ENCODE results near the gene C6orf163.

C6orf163 gene

GRCh38 chr6:87364602-87365252, 20.1 kb downstream of the C6orf163 start:
- 94% methylated on average over 3 of the region's 5 CpGs for WGBS
- DNase-seq, result no peak
- H3K23ac ChIP-seq (ENCODE audit: low read length in 2 of 2), result no peak overlapping the region

GRCh38 chr6:87366072-87366827, 21.6 kb downstream of the C6orf163 start:
- H3K27me3 ChIP-seq (ENCODE audit: control insufficient read depth in 1 of 2, insufficient read depth in 1 of 2, low read length in 2 of 2), result no peaks in the 10 kb centered on the region
- H3K18ac ChIP-seq (ENCODE audit: low read depth in 1 of 2, low read length in 2 of 2), result no peak overlapping the region
- no peak overlapping the region for H2BK12ac ChIP-seq (ENCODE audit: low read length in 2 of 2)
- H3K23ac ChIP-seq (ENCODE audit: low read length in 2 of 2), result no peak overlapping the region
- H4K8ac ChIP-seq (ENCODE audit: low read length), result no peak overlapping the region
- no peak overlapping the region for H2AFZ ChIP-seq (ENCODE audit: low read depth, low read length)
- H3K4me3 ChIP-seq (ENCODE audit: insufficient read depth in 1 of 2, low read depth in 1 of 2, low read length in 2 of 2), result no peak overlapping the region
- DNase-seq, result peak; percentile 9
- no peaks in the 10 kb centered on the region for H3K4me1 ChIP-seq (ENCODE audit: control insufficient read depth, insufficient read depth, low read depth, low read length)
- H3K27ac ChIP-seq (ENCODE audit: low read length, poor library complexity, severe bottlenecking), result no peak overlapping the region
- H2BK120ac ChIP-seq (ENCODE audit: low read depth, low read length), result no peak overlapping the region
- no peak overlapping the region for H3K9ac ChIP-seq (ENCODE audit: low read length)
- 72% methylated on average over 4 of the region's 4 CpGs for WGBS
- no peak overlapping the region for H3K4me2 ChIP-seq (ENCODE audit: low read length, poor library complexity, severe bottlenecking)
- no peak overlapping the region for H4K91ac ChIP-seq (ENCODE audit: low read length)
- no peak overlapping the region for H2AK5ac ChIP-seq (ENCODE audit: low read length, severe bottlenecking)
- H3K9me3 ChIP-seq (ENCODE audit: control insufficient read depth, low read length), result peaks cover 10% of the 10 kb centered on the region
- H3K79me1 ChIP-seq (replicated peaks; ENCODE audit: low read length, poor library complexity, severe bottlenecking), result no peaks in the 10 kb centered on the region
- no peak overlapping the region for H2BK15ac ChIP-seq (ENCODE audit: low read depth, poor library complexity, severe bottlenecking)
- H3K14ac ChIP-seq (ENCODE audit: low read length in 2 of 2), result no peak overlapping the region
- no peak overlapping the region for H2BK5ac ChIP-seq (ENCODE audit: low read depth, low read length, poor library complexity, severe bottlenecking)
- no peak overlapping the region for H3K4ac ChIP-seq (ENCODE audit: low read depth in 1 of 2, low read length in 2 of 2)
- no peaks in the 10 kb centered on the region for H3K36me3 ChIP-seq (ENCODE audit: control insufficient read depth in 1 of 2, insufficient read depth in 2 of 2, low read depth in 1 of 2, low read length in 2 of 2)

More at GRCh38 chr6:87364602-87365252, 20.1 kb downstream of the C6orf163 start:
- Histone ChIP-seq H3K18ac (ENCODE audit: low read depth in 1 of 2, low read length in 2 of 2) (no peak overlapping the region), H3K9ac (ENCODE audit: low read length) (no peak overlapping the region), H3K36me3 (ENCODE audit: control insufficient read depth in 1 of 2, insufficient read depth in 2 of 2, low read depth in 1 of 2, low read length in 2 of 2) (no peaks in the 10 kb centered on the region), H3K4me1 (ENCODE audit: control insufficient read depth, insufficient read depth, low read depth, low read length) (no peaks in the 10 kb centered on the region), H2AK5ac (ENCODE audit: low read length, severe bottlenecking) (no peak overlapping the region), H3K14ac (ENCODE audit: low read length in 2 of 2) (no peak overlapping the region), H3K4me3 (ENCODE audit: insufficient read depth in 1 of 2, low read depth in 1 of 2, low read length in 2 of 2) (no peak overlapping the region), H4K91ac (ENCODE audit: low read length) (no peak overlapping the region), H2BK15ac (ENCODE audit: low read depth, poor library complexity, severe bottlenecking) (no peak overlapping the region), H3K4me2 (ENCODE audit: low read length, poor library complexity, severe bottlenecking) (no peak overlapping the region), H3K4ac (ENCODE audit: low read depth in 1 of 2, low read length in 2 of 2) (no peak overlapping the region), H2AFZ (ENCODE audit: low read depth, low read length) (no peak overlapping the region), H3K27ac (ENCODE audit: low read length, poor library complexity, severe bottlenecking) (no peak overlapping the region), H2BK120ac (ENCODE audit: low read depth, low read length) (no peak overlapping the region), H2BK12ac (ENCODE audit: low read length in 2 of 2) (no peak overlapping the region), H3K79me1 (replicated peaks; ENCODE audit: low read length, poor library complexity, severe bottlenecking) (no peaks in the 10 kb centered on the region), H2BK5ac (ENCODE audit: low read depth, low read length, poor library complexity, severe bottlenecking) (no peak overlapping the region), H3K9me3 (ENCODE audit: control insufficient read depth, low read length) (peaks cover 10% of the 10 kb centered on the region), H3K27me3 (ENCODE audit: control insufficient read depth in 1 of 2, insufficient read depth in 1 of 2, low read length in 2 of 2) (no peaks in the 10 kb centered on the region), H4K8ac (ENCODE audit: low read length) (no peak overlapping the region)

GRCh38 chr6:87366899-87367298, 22.3 kb downstream of the C6orf163 start:
- H3K27me3 ChIP-seq (ENCODE audit: control insufficient read depth in 1 of 2, insufficient read depth in 1 of 2, low read length in 2 of 2), result no peaks in the 10 kb centered on the region
- DNase-seq, result no peak
- H3K27ac ChIP-seq (ENCODE audit: low read length, poor library complexity, severe bottlenecking), result no peak overlapping the region
- no peak overlapping the region for H2BK12ac ChIP-seq (ENCODE audit: low read length in 2 of 2)
- H4K8ac ChIP-seq (ENCODE audit: low read length), result no peak overlapping the region
- no peak overlapping the region for H3K4me3 ChIP-seq (ENCODE audit: insufficient read depth in 1 of 2, low read depth in 1 of 2, low read length in 2 of 2)
- no peak overlapping the region for H2AK5ac ChIP-seq (ENCODE audit: low read length, severe bottlenecking)
- no peaks in the 10 kb centered on the region for H3K4me1 ChIP-seq (ENCODE audit: control insufficient read depth, insufficient read depth, low read depth, low read length)
- H3K14ac ChIP-seq (ENCODE audit: low read length in 2 of 2), result no peak overlapping the region
- no peak overlapping the region for H3K9ac ChIP-seq (ENCODE audit: low read length)
- H2BK120ac ChIP-seq (ENCODE audit: low read depth, low read length), result no peak overlapping the region
- H3K4ac ChIP-seq (ENCODE audit: low read depth in 1 of 2, low read length in 2 of 2), result no peak overlapping the region
- H3K4me2 ChIP-seq (ENCODE audit: low read length, poor library complexity, severe bottlenecking), result no peak overlapping the region
- no peak overlapping the region for H2AFZ ChIP-seq (ENCODE audit: low read depth, low read length)
- 89% methylated on average over 1 of the region's 3 CpGs for WGBS
- H3K36me3 ChIP-seq (ENCODE audit: control insufficient read depth in 1 of 2, insufficient read depth in 2 of 2, low read depth in 1 of 2, low read length in 2 of 2), result no peaks in the 10 kb centered on the region
- H3K18ac ChIP-seq (ENCODE audit: low read depth in 1 of 2, low read length in 2 of 2), result no peak overlapping the region
- no peak overlapping the region for H2BK5ac ChIP-seq (ENCODE audit: low read depth, low read length, poor library complexity, severe bottlenecking)
- peaks cover 10% of the 10 kb centered on the region for H3K9me3 ChIP-seq (ENCODE audit: control insufficient read depth, low read length)
- no peak overlapping the region for H4K91ac ChIP-seq (ENCODE audit: low read length)
- H2BK15ac ChIP-seq (ENCODE audit: low read depth, poor library complexity, severe bottlenecking), result no peak overlapping the region
- no peaks in the 10 kb centered on the region for H3K79me1 ChIP-seq (replicated peaks; ENCODE audit: low read length, poor library complexity, severe bottlenecking)
- no peak overlapping the region for H3K23ac ChIP-seq (ENCODE audit: low read length in 2 of 2)

DNA sequence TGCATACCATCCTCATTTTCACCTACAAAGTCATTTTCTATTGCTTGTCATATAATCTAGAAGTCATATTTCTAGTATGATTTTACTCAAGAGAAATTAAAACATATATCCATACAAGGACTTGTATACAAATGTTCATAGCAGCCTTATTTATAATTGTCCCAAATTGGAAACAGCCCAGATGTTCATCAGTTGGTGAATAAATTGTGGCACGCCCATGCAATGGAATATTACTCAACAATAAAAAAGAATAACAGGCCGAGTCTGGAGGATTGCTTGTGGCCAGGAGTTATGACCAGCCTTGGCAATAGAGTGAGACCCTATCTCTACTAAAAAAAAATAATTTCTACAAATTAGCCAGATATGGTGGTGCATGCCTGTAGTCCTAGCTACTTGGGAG, 28.8 kb downstream of the C6orf163 start:
- H3K14ac ChIP-seq (ENCODE audit: low read length in 2 of 2), result no peak overlapping the region
- no peaks in the 10 kb centered on the region for H3K36me3 ChIP-seq (ENCODE audit: control insufficient read depth in 1 of 2, insufficient read depth in 2 of 2, low read depth in 1 of 2, low read length in 2 of 2)
- no peaks in the 10 kb centered on the region for H3K27me3 ChIP-seq (ENCODE audit: control insufficient read depth in 1 of 2, insufficient read depth in 1 of 2, low read length in 2 of 2)
- no peak overlapping the region for H2BK120ac ChIP-seq (ENCODE audit: low read depth, low read length)
- no peak overlapping the region for H3K4me2 ChIP-seq (ENCODE audit: low read length, poor library complexity, severe bottlenecking)
- H2BK5ac ChIP-seq (ENCODE audit: low read depth, low read length, poor library complexity, severe bottlenecking), result no peak overlapping the region
- H3K27ac ChIP-seq (ENCODE audit: low read length, poor library complexity, severe bottlenecking), result no peak overlapping the region
- H2BK12ac ChIP-seq (ENCODE audit: low read length in 2 of 2), result no peak overlapping the region
- H3K23ac ChIP-seq (ENCODE audit: low read length in 2 of 2), result no peak overlapping the region
- no peak overlapping the region for H4K91ac ChIP-seq (ENCODE audit: low read length)
- no peak overlapping the region for H4K8ac ChIP-seq (ENCODE audit: low read length)
- H3K79me1 ChIP-seq (replicated peaks; ENCODE audit: low read length, poor library complexity, severe bottlenecking), result no peaks in the 10 kb centered on the region
- H3K9ac ChIP-seq (ENCODE audit: low read length), result no peak overlapping the region
- no peak for DNase-seq
- H3K18ac ChIP-seq (ENCODE audit: low read depth in 1 of 2, low read length in 2 of 2), result no peak overlapping the region
- no peak overlapping the region for H3K4ac ChIP-seq (ENCODE audit: low read depth in 1 of 2, low read length in 2 of 2)
- H3K4me3 ChIP-seq (ENCODE audit: insufficient read depth in 1 of 2, low read depth in 1 of 2, low read length in 2 of 2), result no peak overlapping the region
- H3K9me3 ChIP-seq (ENCODE audit: control insufficient read depth, low read length), result peaks cover 4% of the 10 kb centered on the region
- no peak overlapping the region for H2AFZ ChIP-seq (ENCODE audit: low read depth, low read length)
- 100% methylated on average over 1 of the region's 2 CpGs for WGBS
- no peaks in the 10 kb centered on the region for H3K4me1 ChIP-seq (ENCODE audit: control insufficient read depth, insufficient read depth, low read depth, low read length)
- no peak overlapping the region for H2AK5ac ChIP-seq (ENCODE audit: low read length, severe bottlenecking)
- H2BK15ac ChIP-seq (ENCODE audit: low read depth, poor library complexity, severe bottlenecking), result no peak overlapping the region
